ENCODE results near the gene LDB2.

LDB2 gene

GRCh38 chr4:16819652-16820051, 78.8 kb downstream of the LDB2 start:
- Histone ChIP-seq H2BK120ac (ENCODE audit: low read depth, low read length) (no peak overlapping the region), H3K27ac (ENCODE audit: low read depth, low read length) (no peak overlapping the region), H2AK5ac (ENCODE audit: low read length) (no peak overlapping the region), H3K27me3 (ENCODE audit: insufficient read depth, low read length, poor library complexity) (no peaks in the 10 kb centered on the region), H3K4me2 (ENCODE audit: low read length) (no peak overlapping the region), H3K9ac (ENCODE audit: low read length) (no peak overlapping the region), H2BK5ac (ENCODE audit: low read length) (no peak overlapping the region), H3K18ac (ENCODE audit: low read length) (no peak overlapping the region), H3K79me2 (ENCODE audit: control insufficient read depth, insufficient read depth, low read length) (peaks cover 11% of the 10 kb centered on the region), H3K4me3 (ENCODE audit: low read length) (no peak overlapping the region), H2BK15ac (replicated peaks; ENCODE audit: low read depth) (no peak overlapping the region), H3K4ac (ENCODE audit: low read depth, low read length) (no peak overlapping the region), H3K36me3 (ENCODE audit: control insufficient read depth, insufficient read depth, low read length) (no peaks in the 10 kb centered on the region), H3K4me1 (ENCODE audit: control insufficient read depth, low read depth, low read length) (peaks cover 2% of the 10 kb centered on the region), H3K56ac (ENCODE audit: low read length) (no peak overlapping the region), H3K79me1 (ENCODE audit: low read length) (peaks cover 15% of the 10 kb centered on the region), H4K8ac (ENCODE audit: low read depth, low read length) (no peak overlapping the region), H4K5ac (ENCODE audit: low read length) (no peak overlapping the region), H3K23ac (ENCODE audit: low read length) (no peak overlapping the region)
- no CpG with 5 or more reads among the region's 3 CpGs for WGBS (ENCODE audit: extremely low coverage, insufficient coverage, low lambda C conversion rate)
- no peak for DNase-seq

DNA sequence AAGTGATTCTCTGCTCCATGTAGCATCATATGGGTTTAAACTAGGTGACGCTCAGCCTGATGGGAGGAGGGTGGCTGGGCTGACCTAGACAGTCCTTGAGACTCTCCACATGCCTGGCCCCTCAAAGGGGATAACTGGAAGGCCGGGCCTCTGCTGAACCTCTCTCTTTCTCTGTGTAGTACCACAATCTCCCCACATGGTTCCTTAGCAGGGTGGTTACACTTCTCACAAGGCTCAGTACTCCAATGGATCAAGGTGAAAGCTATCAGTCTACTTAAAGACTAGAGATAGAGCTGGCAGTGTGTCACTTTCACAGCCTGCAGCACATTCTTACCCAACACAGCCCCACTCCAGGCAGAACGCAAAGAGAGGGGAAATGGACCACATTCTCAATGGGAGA, 80.4 kb downstream of the LDB2 start:
- H3K23ac ChIP-seq (ENCODE audit: low read length), result no peak overlapping the region

DNA sequence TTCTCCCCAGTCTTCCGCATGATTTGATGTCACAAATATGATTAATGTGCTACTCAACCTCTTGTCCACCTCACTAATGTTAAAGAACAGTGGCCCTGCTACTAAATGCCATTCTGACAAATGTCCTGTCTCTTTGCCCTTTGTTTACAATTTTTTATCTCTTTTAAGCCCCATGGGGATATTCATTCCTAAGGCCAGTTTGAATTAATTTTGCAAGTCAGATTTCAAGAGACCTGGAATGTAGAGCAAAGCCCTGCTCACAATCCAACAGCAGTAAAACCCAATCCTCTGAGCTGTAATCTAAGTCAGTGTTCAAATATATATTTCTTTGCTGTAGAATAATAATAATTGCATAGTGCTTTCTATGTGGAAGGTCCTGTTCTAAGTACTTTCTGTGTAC, 81.2 kb downstream of the LDB2 start:
- H3K27me3 ChIP-seq (ENCODE audit: insufficient read depth, low read length, poor library complexity), result no peaks in the 10 kb centered on the region
- no peak overlapping the region for H2AK5ac ChIP-seq (ENCODE audit: low read length)
- no peak overlapping the region for H2BK15ac ChIP-seq (replicated peaks; ENCODE audit: low read depth)
- DNase-seq, result peak; percentile 67
- no peak overlapping the region for H3K4me2 ChIP-seq (ENCODE audit: low read length)
- WGBS (ENCODE audit: extremely low coverage, insufficient coverage, low lambda C conversion rate), result no CpG with 5 or more reads among the region's 1 CpG
- peaks cover 8% of the 10 kb centered on the region for H3K79me1 ChIP-seq (ENCODE audit: low read length)
- H3K4me3 ChIP-seq (ENCODE audit: low read length), result no peak overlapping the region
- no peak overlapping the region for H3K23ac ChIP-seq (ENCODE audit: low read length)
- H3K56ac ChIP-seq (ENCODE audit: low read length), result peak overlapping the region; percentile 39
- no peak overlapping the region for H3K9ac ChIP-seq (ENCODE audit: low read length)
- H3K4ac ChIP-seq (ENCODE audit: low read depth, low read length), result no peak overlapping the region
- no peak overlapping the region for H4K5ac ChIP-seq (ENCODE audit: low read length)
- no peak overlapping the region for H2BK120ac ChIP-seq (ENCODE audit: low read depth, low read length)
- H4K8ac ChIP-seq (ENCODE audit: low read depth, low read length), result no peak overlapping the region
- H2BK5ac ChIP-seq (ENCODE audit: low read length), result no peak overlapping the region
- H3K79me2 ChIP-seq (ENCODE audit: control insufficient read depth, insufficient read depth, low read length), result peaks cover 4% of the 10 kb centered on the region
- H3K4me1 ChIP-seq (ENCODE audit: control insufficient read depth, low read depth, low read length), result peaks cover 2% of the 10 kb centered on the region
- no peak overlapping the region for H3K18ac ChIP-seq (ENCODE audit: low read length)
- no peak overlapping the region for H3K27ac ChIP-seq (ENCODE audit: low read depth, low read length)
- no peaks in the 10 kb centered on the region for H3K36me3 ChIP-seq (ENCODE audit: control insufficient read depth, insufficient read depth, low read length)

More for the DNA sequence above, 80.4 kb downstream of the LDB2 start:
- Histone ChIP-seq H3K4me3 (ENCODE audit: low read length) (no peak overlapping the region), H3K79me1 (ENCODE audit: low read length) (peaks cover 10% of the 10 kb centered on the region), H3K56ac (ENCODE audit: low read length) (no peak overlapping the region), H4K5ac (ENCODE audit: low read length) (no peak overlapping the region), H3K27me3 (ENCODE audit: insufficient read depth, low read length, poor library complexity) (no peaks in the 10 kb centered on the region), H2BK15ac (replicated peaks; ENCODE audit: low read depth) (no peak overlapping the region), H3K27ac (ENCODE audit: low read depth, low read length) (no peak overlapping the region), H3K79me2 (ENCODE audit: control insufficient read depth, insufficient read depth, low read length) (peaks cover 7% of the 10 kb centered on the region), H3K9ac (ENCODE audit: low read length) (no peak overlapping the region), H2AK5ac (ENCODE audit: low read length) (no peak overlapping the region), H3K4me2 (ENCODE audit: low read length) (no peak overlapping the region), H4K8ac (ENCODE audit: low read depth, low read length) (no peak overlapping the region), H2BK5ac (ENCODE audit: low read length) (no peak overlapping the region), H3K18ac (ENCODE audit: low read length) (no peak overlapping the region), H3K4ac (ENCODE audit: low read depth, low read length) (no peak overlapping the region), H2BK120ac (ENCODE audit: low read depth, low read length) (no peak overlapping the region), H3K36me3 (ENCODE audit: control insufficient read depth, insufficient read depth, low read length) (no peaks in the 10 kb centered on the region), H3K4me1 (ENCODE audit: control insufficient read depth, low read depth, low read length) (peaks cover 2% of the 10 kb centered on the region)
- DNase-seq, result peak; percentile 95
- no CpG with 5 or more reads among the region's 3 CpGs for WGBS (ENCODE audit: extremely low coverage, insufficient coverage, low lambda C conversion rate)

- no peaks in the 10 kb centered on the region for H3K36me3 ChIP-seq (ENCODE audit: control insufficient read depth, insufficient read depth, low read length)
- no peak overlapping the region for H2AK5ac ChIP-seq (ENCODE audit: low read length)
- no CpG with 5 or more reads among the region's 1 CpG for WGBS (ENCODE audit: extremely low coverage, insufficient coverage, low lambda C conversion rate)
- no peak overlapping the region for H3K27ac ChIP-seq (ENCODE audit: low read depth, low read length)
- no peak overlapping the region for H2BK120ac ChIP-seq (ENCODE audit: low read depth, low read length)
- H3K4me2 ChIP-seq (ENCODE audit: low read length), result no peak overlapping the region
- peak overlapping the region; percentile 41 for H4K5ac ChIP-seq (ENCODE audit: low read length)
- no peak overlapping the region for H3K4ac ChIP-seq (ENCODE audit: low read depth, low read length)
- H3K56ac ChIP-seq (ENCODE audit: low read length), result no peak overlapping the region
- H3K18ac ChIP-seq (ENCODE audit: low read length), result peak overlapping the region; percentile 28
- H3K23ac ChIP-seq (ENCODE audit: low read length), result no peak overlapping the region
- H2BK5ac ChIP-seq (ENCODE audit: low read length), result no peak overlapping the region
- no peak for DNase-seq
- H4K8ac ChIP-seq (ENCODE audit: low read depth, low read length), result no peak overlapping the region
- peaks cover 13% of the 10 kb centered on the region for H3K79me1 ChIP-seq (ENCODE audit: low read length)
- H3K9ac ChIP-seq (ENCODE audit: low read length), result no peak overlapping the region
- H2BK15ac ChIP-seq (replicated peaks; ENCODE audit: low read depth), result no peak overlapping the region
- H3K79me2 ChIP-seq (ENCODE audit: control insufficient read depth, insufficient read depth, low read length), result peaks cover 4% of the 10 kb centered on the region
- H3K4me3 ChIP-seq (ENCODE audit: low read length), result no peak overlapping the region
- no peaks in the 10 kb centered on the region for H3K27me3 ChIP-seq (ENCODE audit: insufficient read depth, low read length, poor library complexity)
- H3K4me1 ChIP-seq (ENCODE audit: control insufficient read depth, low read depth, low read length), result no peaks in the 10 kb centered on the region
These were observed 84.1 kb downstream of the LDB2 start for GRCh38 chr4:16814361-16814760.

- H3K79me1 ChIP-seq (ENCODE audit: low read length), result peaks cover 13% of the 10 kb centered on the region
- no peak overlapping the region for H3K4ac ChIP-seq (ENCODE audit: low read depth, low read length)
- H2BK15ac ChIP-seq (replicated peaks; ENCODE audit: low read depth), result no peak overlapping the region
- H3K4me2 ChIP-seq (ENCODE audit: low read length), result no peak overlapping the region
- H3K27me3 ChIP-seq (ENCODE audit: insufficient read depth, low read length, poor library complexity), result no peaks in the 10 kb centered on the region
- H3K27ac ChIP-seq (ENCODE audit: low read depth, low read length), result no peak overlapping the region
- H3K23ac ChIP-seq (ENCODE audit: low read length), result no peak overlapping the region
- no peak overlapping the region for H3K18ac ChIP-seq (ENCODE audit: low read length)
- H3K36me3 ChIP-seq (ENCODE audit: control insufficient read depth, insufficient read depth, low read length), result no peaks in the 10 kb centered on the region
- no peaks in the 10 kb centered on the region for H3K4me1 ChIP-seq (ENCODE audit: control insufficient read depth, low read depth, low read length)
- no peak overlapping the region for H3K4me3 ChIP-seq (ENCODE audit: low read length)
- no peak overlapping the region for H2BK120ac ChIP-seq (ENCODE audit: low read depth, low read length)
- H3K9ac ChIP-seq (ENCODE audit: low read length), result no peak overlapping the region
- H2AK5ac ChIP-seq (ENCODE audit: low read length), result no peak overlapping the region
- no peak overlapping the region for H2BK5ac ChIP-seq (ENCODE audit: low read length)
- WGBS (ENCODE audit: extremely low coverage, insufficient coverage, low lambda C conversion rate), result no CpG with 5 or more reads among the region's 3 CpGs
- no peak overlapping the region for H3K56ac ChIP-seq (ENCODE audit: low read length)
- peak; percentile 90 for DNase-seq
- peaks cover 2% of the 10 kb centered on the region for H3K79me2 ChIP-seq (ENCODE audit: control insufficient read depth, insufficient read depth, low read length)
- H4K8ac ChIP-seq (ENCODE audit: low read depth, low read length), result no peak overlapping the region
- H4K5ac ChIP-seq (ENCODE audit: low read length), result no peak overlapping the region
These were observed 86.4 kb downstream of the LDB2 start for GRCh38 chr4:16812041-16812440.

GRCh38 chr4:16809943-16810342, 88.5 kb downstream of the LDB2 start:
- Histone ChIP-seq H3K4me3 (ENCODE audit: low read length) (no peak overlapping the region), H2BK120ac (ENCODE audit: low read depth, low read length) (no peak overlapping the region), H3K36me3 (ENCODE audit: control insufficient read depth, insufficient read depth, low read length) (no peaks in the 10 kb centered on the region), H3K56ac (ENCODE audit: low read length) (peak overlapping the region; percentile 37), H3K9ac (ENCODE audit: low read length) (no peak overlapping the region), H3K18ac (ENCODE audit: low read length) (no peak overlapping the region), H3K27ac (ENCODE audit: low read depth, low read length) (no peak overlapping the region), H4K8ac (ENCODE audit: low read depth, low read length) (no peak overlapping the region), H3K79me2 (ENCODE audit: control insufficient read depth, insufficient read depth, low read length) (no peaks in the 10 kb centered on the region), H3K4me2 (ENCODE audit: low read length) (no peak overlapping the region), H3K23ac (ENCODE audit: low read length) (no peak overlapping the region), H2BK5ac (ENCODE audit: low read length) (peak overlapping the region; percentile 8), H3K79me1 (ENCODE audit: low read length) (peaks cover 10% of the 10 kb centered on the region), H3K4ac (ENCODE audit: low read depth, low read length) (no peak overlapping the region), H2AK5ac (ENCODE audit: low read length) (peak overlapping the region; percentile 7), H4K5ac (ENCODE audit: low read length) (no peak overlapping the region), H2BK15ac (replicated peaks; ENCODE audit: low read depth) (no peak overlapping the region), H3K27me3 (ENCODE audit: insufficient read depth, low read length, poor library complexity) (no peaks in the 10 kb centered on the region), H3K4me1 (ENCODE audit: control insufficient read depth, low read depth, low read length) (no peaks in the 10 kb centered on the region)
- WGBS (ENCODE audit: extremely low coverage, insufficient coverage, low lambda C conversion rate), result no CpG with 5 or more reads among the region's 3 CpGs
- DNase-seq, result no peak

All from mesendoderm (in vitro differentiated cells).